ENCODE measurements around the gene LRRC2.

DNA sequence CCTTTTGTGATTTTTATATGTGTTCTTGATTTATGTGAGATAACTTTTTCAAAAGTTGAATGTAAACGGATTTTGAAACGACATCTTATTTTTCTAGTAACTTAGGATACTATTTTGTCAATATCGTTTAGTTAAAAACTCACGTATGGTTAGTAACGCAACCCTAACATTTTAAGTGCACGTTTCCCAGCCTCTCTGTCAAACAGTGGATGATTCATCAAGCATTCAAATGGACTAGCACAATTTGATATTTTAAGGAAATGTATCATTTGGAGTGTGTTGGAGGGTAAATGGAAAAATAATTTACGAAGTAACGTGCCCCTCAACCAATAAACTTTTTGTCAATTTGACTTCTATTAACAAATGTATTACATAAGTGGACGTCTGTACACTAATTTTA, 45.0 kb downstream of the LRRC2 start:
- TF ChIP-seq, protein P1, sequence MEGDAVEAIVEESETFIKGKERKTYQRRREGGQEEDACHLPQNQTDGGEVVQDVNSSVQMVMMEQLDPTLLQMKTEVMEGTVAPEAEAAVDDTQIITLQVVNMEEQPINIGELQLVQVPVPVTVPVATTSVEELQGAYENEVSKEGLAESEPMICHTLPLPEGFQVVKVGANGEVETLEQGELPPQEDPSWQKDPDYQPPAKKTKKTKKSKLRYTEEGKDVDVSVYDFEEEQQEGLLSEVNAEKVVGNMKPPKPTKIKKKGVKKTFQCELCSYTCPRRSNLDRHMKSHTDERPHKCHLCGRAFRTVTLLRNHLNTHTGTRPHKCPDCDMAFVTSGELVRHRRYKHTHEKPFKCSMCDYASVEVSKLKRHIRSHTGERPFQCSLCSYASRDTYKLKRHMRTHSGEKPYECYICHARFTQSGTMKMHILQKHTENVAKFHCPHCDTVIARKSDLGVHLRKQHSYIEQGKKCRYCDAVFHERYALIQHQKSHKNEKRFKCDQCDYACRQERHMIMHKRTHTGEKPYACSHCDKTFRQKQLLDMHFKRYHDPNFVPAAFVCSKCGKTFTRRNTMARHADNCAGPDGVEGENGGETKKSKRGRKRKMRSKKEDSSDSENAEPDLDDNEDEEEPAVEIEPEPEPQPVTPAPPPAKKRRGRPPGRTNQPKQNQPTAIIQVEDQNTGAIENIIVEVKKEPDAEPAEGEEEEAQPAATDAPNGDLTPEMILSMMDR (IDR thresholded peaks at IDR 0.05), result no peak
- TF ChIP-seq ZFX (IDR thresholded peaks at IDR 0.05; ENCODE audit: borderline replicate concordance), result no peak
